OCI-M2 (cell line): ENCODE measurements around the gene PMP22.

Experiments used
- DNase-seq: peaks from one replicate; lab custom pipeline; 2025; ENCODE audit not compliant: unreplicated experiment; lab: John Stamatoyannopoulos, UW

Gene PMP22

GRCh38 chr17:15278380-15278779 lies 13.3 kb upstream of the PMP22 start:
- no peak for DNase-seq

GRCh38 chr17:15274017-15274416 lies 8.9 kb upstream of the PMP22 start:
- DNase-seq: no peak

GRCh38 chr17:15273141-15273793 lies 8.1 kb upstream of the PMP22 start:
- no peak for DNase-seq

GRCh38 chr17:15271741-15272140 lies 6.6 kb upstream of the PMP22 start:
- no peak for DNase-seq

- no peak for DNase-seq
Observed at GRCh38 chr17:15270628-15271381, 5.7 kb upstream of the PMP22 start.

GRCh38 chr17:15269780-15270089 lies 4.6 kb upstream of the PMP22 start:
- no peak for DNase-seq

- no peak for DNase-seq
Observed at GRCh38 chr17:15269087-15269779, 4.1 kb upstream of the PMP22 start.

GRCh38 chr17:15268461-15268860 lies 3.3 kb upstream of the PMP22 start:
- no peak for DNase-seq

- no peak for DNase-seq
Observed at GRCh38 chr17:15267996-15268395, 2.9 kb upstream of the PMP22 start.

- DNase-seq: no peak
Observed at GRCh38 chr17:15266325-15267125, 1.4 kb upstream of the PMP22 start.

- DNase-seq: no peak
Observed at GRCh38 chr17:15264542-15264941, 584 bp downstream of the PMP22 start.

GRCh38 chr17:15263680-15264079 lies 1.4 kb downstream of the PMP22 start:
- DNase-seq: no peak

GRCh38 chr17:15263206-15263579 lies 1.9 kb downstream of the PMP22 start:
- no peak for DNase-seq

- no peak for DNase-seq
Observed at GRCh38 chr17:15262291-15263205, 2.6 kb downstream of the PMP22 start.

- DNase-seq: no peak
Observed at GRCh38 chr17:15261802-15262290, 3.3 kb downstream of the PMP22 start.

- DNase-seq: no peak
Observed at GRCh38 chr17:15261258-15261801, 3.8 kb downstream of the PMP22 start.

GRCh38 chr17:15260376-15261257 lies 4.5 kb downstream of the PMP22 start:
- DNase-seq: no peak

GRCh38 chr17:15257796-15258512 lies 7.2 kb downstream of the PMP22 start:
- DNase-seq: no peak
